GM19395 (cell line): ENCODE results near the gene GTF2I.
"Not testable (repeated sequence)": the region's sequence is repeated elsewhere in the genome, so short reads cannot be mapped to it uniquely, and the experiment has no call there.

Experiments
- ATAC-seq: cut with Tn5 transposase; IDR thresholded peaks from one replicate; pipeline ENCODE4 v1.9.1; 2021; ENCODE audit warnings: mild to moderate bottlenecking, moderate library complexity; ENCODE audit not compliant: unreplicated experiment

The GTF2I gene

DNA sequence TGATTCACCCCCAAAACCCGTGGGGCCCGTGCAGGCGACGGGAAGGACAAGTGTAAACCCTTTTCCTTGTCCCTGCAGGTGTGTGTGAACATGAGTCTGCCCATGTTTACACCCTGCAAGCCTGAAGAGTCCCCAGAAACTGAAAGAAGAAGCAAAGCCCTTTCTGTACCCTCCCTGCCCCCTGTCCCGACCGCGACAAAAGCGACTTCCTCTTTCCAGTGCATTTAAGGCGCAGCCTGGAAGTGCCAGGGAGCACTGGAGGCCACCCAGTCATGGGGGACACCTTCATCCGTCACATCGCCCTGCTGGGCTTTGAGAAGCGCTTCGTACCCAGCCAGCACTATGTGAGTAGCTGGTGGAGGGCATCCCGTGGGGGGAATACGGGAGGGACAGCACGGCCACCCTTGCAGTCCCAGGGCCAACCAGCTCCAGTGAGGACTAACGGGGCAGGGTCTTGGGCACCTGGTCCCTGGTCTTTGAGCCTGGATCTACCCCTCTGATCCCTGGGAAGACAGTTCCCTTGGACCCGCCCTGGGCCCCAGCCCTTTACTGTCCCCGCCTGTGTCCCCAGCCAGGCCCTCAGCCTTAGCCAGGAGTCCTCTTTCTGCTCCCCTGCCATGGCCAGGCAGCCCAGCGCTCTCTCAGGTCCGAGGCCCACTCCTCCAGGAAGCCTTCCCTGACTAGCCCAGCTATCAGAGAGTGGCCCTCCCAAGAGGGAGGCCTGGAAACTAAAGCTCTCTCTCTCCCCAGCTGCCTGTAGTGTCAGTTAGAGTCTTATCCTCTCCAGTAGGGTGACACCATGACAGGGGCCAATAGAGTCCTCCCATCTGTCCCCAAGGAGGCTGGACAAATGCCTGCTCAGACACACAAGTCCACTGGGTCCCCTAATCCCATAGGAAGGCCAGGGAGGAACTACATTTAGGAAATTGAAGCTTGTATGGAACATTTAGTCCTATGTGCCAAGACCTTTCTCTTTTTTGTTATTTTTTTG lies 116.5 kb downstream of the GTF2I start, which contains the start of gene NCF1:
NCF1 (plus strand) TSS at position 252 of the 991 bp plus-strand sequence; CDS start at position 273, 21 bp downstream.
- ATAC-seq, result peak; percentile 85

DNA sequence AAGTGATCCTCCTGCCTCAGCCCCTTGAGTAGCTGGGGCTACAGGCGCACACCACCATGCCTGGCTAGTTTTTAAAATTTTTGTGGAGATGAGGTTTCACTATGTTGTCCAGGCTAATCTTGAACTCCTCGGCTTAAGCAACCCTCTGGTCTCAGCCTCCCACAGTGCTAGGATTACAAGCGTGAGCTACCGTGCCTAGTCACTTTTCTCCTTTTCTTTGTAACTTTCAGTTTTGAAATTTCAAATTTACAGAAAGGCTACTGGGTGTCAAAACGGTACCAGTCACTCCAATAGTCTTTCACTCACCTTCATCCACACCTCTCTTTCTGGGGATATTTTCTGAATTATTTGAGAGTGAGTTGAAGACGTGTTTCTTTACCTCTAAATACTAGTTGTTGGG lies 117.6 kb downstream of the GTF2I start:
- ATAC-seq, result peak; percentile 48

DNA sequence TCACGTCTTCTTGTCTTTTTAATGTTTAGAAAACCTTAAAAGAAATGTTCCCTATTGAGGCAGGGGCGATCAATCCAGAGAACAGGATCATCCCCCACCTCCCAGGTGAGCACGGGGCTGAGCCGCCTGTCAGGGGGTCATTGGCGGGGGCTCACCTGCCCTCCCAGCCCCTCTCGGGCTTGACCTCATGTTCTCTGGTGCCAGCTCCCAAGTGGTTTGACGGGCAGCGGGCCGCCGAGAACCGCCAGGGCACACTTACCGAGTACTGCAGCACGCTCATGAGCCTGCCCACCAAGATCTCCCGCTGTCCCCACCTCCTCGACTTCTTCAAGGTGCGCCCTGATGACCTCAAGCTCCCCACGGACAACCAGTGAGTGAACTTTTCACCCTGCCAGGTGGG lies 121.5 kb downstream of the GTF2I start:
- ATAC-seq, result not testable (repeated sequence)

DNA sequence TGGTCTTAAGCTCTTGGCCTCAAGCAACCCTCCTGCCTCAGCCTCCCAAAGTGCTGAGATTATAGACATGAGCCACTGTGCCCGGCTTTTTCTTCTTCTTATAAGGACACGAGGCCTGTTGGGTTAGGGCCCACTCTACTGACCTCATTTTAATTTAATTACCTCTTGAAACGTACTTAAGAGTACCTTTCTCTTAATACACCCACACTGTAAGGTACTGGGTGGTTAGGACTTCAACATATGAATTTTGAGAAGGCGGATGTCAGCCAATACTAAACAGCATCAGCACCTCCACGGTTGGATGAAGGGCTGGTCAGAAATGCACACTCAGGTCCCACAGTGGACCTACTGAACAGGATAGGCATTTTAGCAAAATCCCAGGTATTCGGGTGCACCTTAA lies 124.2 kb downstream of the GTF2I start:
- ATAC-seq, result not testable (repeated sequence)

- ATAC-seq, result not testable (repeated sequence)
Measured at GRCh38 chr7:74783595-74783994, 126.1 kb downstream of the GTF2I start.

DNA sequence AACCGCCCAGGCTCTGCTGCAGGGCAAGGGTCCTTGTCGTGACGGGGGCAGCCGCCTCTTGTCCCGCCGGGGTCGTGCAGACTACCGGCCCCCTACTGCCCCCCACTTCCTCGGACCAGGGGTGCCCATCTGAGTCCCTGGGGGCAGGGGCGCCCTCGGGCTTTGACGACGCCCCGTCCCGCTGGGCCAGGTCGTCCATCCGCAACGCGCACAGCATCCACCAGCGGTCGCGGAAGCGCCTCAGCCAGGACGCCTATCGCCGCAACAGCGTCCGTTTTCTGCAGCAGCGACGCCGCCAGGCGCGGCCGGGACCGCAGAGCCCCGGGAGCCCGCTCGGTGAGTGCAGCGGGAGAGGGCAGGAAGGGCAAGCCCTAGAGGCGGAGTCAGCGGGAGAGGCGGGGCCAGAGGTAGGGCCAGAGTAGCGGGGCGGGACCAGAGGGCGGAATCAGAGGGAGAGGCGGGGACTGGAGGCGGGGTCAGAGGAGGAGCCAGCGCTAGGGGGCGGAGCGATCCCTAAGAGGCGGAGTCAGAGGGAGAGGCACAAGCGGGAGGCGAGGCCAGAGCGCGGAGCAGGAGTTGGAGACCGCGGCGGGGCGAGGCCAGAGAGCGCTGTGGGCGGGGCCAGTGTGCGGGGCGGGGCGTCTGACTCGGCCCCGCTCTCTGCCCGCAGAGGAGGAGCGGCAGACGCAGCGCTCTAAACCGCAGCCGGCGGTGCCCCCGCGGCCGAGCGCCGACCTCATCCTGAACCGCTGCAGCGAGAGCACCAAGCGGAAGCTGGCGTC lies 131.0 kb downstream of the GTF2I start:
- ATAC-seq, result peak; percentile 83

- peak; percentile 14 for ATAC-seq
Measured at GRCh38 chr7:74789200-74789736, 131.8 kb downstream of the GTF2I start.

DNA sequence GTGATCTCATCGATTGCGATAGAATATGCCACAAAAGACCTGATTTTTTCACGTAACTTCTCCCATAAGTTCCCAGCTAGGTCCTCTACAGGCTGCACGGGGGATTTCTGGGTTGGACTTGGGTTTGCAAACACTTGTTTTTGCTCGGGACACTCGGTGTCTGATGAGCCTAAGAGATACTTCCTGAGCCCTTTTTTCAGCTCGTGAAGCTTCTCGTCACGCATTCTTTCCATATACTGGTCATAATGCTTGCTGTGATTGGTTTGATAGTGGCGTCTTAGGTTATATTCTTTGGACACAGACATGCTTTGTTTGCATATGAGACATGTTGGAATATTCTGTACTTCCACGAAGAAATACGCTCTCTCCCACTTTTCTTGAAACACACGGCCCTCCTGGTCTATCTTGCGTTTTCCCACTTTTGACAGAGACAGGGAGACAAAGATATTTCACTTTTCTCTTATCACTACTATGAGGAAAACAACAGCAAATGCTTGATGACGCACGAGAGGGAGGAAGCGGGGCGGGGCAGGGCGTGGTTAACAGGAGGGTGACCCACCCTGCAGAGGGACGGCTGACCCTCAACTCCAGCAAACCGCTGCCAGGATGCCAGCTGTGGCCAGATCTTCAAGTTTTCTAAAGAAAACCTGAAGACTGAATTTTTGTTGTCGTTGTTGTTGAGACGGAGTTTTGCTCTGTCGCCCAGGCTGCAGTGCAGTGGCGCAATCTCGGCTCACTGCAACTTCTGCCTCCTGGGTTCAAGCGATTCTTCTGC lies 140.5 kb downstream of the GTF2I start:
- ATAC-seq, result not testable (repeated sequence)

- not testable (repeated sequence) for ATAC-seq
Measured at GRCh38 chr7:74798644-74799043, 141.1 kb downstream of the GTF2I start.
